ENCODE measurements around the gene PTPRA.
"Not testable (repeated sequence)": the region's sequence is repeated elsewhere in the genome, so short reads cannot be mapped to it uniquely, and the experiment has no call there.

The PTPRA gene

GRCh38 chr20:3010985-3011723 lies 137.9 kb downstream of the PTPRA start:
- DNase-seq, result no peak

- DNase-seq, result no peak
These were observed 138.5 kb downstream of the PTPRA start for GRCh38 chr20:3011752-3012151.

DNA sequence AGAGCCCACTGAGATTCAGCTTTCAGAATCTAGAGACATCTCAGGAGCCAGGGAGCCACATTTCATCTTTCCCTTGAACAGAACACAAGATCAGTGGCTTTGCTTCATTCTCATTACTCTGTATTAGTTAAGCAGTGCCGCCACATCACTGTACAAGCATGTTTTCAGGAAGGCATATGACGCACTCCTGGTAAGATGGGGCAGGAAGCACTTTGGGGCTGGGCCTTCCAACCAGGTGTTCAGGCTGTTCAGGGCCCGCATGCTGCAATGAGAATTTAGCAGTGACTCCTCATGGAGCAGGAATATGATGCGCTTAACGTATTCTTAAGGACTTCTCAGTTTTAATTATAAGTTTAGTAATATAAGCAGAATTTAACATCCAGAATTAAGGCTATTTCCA lies 140.5 kb downstream of the PTPRA start:
- no peak for DNase-seq

DNA sequence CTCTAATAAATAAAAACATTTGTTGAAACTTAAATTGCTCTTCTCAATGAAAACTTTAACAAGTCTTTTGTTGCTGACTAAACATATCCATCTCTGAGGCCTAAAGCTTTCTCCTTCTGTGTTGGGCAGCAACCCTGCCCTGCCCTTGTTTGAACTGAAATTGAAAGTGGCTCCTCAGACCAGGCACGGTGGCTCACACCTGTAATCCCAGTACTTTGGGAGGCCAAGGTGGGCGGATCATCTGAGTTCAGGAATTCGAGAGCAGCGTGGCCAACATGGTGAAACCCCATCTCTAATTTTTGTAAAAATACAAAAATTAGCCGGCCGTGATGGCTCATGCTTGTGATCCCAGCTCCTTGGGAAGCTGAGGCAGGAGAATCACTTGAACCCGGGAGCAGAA lies 140.9 kb downstream of the PTPRA start:
- no peak for DNase-seq

DNA sequence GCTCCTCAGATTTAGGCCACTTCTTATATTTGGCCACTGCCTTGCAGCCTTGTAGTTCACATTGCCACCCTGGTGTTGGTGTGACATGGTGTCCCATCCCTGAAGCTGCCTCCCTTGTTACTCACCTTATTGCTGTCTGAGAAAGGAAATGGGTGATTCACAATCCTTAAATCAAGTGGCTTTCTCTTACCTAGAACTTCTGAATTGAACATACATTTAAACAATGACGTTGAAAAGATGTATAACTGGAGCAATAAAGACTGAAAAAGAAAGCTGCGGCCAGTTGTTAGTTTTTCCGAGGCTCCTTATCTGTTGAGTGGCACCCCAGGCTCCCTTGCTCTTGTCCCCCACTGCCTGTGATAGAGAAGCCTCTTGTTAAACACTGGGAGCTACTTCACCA lies 141.4 kb downstream of the PTPRA start:
- DNase-seq, result no peak

DNA sequence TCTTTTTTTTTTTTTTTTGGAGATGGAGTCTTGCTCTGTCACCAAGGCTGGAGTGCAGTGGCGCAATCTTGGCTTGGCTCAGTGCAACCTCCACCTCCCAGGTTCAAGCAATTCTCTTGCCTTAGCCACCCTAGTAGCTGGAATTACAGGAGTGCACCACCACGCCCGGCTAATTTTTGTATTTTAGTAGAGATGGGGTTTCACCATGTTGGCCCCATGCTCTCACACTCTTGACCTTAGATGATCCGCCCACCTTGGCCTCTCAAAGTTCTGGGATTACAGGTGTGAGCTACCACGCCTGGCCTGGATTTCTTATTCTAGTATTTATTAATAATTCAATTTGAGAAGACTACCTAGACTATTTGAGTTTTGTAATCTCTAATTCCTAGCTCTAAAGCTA lies 142.0 kb downstream of the PTPRA start:
- DNase-seq, result not testable (repeated sequence)

- DNase-seq, result no peak
These were observed 148.0 kb downstream of the PTPRA start for GRCh38 chr20:3021327-3021726.

GRCh38 chr20:3021777-3022176 lies 148.5 kb downstream of the PTPRA start:
- no peak for DNase-seq

DNA sequence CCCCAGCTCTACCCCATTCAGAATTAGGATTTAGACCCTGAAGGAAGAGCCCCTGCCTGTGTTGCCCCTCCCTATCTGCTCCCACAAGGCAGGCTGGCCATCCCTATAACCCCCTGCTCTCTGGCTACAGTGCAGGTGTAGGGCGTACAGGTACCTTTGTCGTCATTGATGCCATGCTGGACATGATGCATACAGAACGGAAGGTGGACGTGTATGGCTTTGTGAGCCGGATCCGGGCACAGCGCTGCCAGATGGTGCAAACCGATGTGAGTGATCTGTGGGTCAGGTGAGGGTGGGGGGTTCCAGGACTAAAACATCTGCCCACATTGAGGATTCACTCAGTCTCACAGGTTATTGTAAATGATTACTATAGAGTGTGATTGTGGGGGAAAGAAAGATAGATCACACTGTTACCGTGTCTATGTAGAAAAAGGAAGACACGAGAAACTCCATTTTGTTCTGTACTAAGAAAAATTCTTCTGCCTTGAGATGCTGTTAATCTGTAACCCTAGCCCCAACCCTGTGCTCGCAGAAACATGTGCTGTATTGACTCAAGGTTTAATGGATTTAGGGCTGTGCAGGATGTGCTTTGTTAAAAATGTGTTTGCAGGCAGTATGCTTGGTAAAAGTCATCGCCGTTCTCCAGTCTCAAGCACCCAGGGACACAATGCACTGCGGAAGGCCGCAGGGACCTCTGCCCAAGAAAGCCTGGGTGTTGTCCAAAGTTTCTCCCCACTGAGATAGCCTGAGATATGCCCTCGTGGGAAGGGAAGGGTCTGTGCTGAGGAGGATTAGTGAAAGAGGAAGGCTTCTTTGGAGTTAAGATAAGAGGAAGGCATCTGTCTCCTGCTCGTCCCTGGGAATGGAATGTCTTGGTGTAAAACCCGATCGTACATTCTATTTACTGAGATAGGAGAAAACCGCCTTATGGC lies 149.5 kb downstream of the PTPRA start:
- DNase-seq, result not testable (repeated sequence)

DNA sequence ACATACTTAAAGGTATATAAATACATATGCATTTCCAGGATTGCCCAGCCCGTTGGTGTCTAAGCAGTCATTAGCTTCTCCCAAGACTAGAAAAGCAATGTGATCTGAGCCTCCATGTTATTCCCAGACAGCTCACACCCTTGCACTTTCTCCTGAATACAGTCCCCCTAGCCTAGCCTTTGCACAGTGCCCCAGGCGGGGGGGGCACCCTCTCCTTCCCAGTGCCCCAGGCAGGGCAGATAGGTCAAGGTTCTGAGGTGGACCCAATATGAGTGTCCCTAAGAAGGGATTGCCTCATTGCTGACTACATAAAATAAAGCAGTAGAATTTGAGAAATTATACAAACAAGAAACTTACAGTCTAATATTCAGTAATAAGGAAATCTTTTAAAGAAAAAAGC lies 154.7 kb downstream of the PTPRA start:
- no peak for DNase-seq

DNA sequence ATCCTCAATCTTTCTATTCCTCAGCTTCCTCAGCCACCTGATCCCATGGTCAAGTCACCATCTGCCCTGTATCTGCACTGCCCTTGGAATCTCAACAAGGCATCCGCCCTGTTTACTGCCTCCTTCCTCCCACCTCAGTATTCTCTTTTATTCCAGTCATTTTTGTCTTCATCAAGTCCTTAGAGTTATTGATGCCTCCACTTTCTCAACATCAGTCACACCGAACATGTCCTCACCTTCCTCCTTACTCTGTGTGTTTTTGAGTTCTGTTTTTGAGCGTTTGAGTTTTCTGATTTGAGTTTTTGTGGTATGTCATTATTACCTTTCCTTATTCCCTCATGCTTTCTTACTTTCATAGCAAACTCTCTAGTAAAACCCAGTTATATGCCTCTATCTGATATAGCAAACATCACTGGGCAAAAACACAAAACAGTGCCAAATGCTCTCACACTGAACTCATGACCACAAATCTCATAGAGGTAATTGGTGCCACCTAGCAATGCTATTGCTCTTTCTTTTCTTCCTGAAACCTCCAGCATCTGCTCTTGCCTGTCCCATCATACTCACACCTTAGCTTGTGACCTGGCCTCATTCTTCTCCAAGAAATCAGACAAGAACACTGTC lies 158.4 kb downstream of the PTPRA start:
- no peak for DNase-seq

- DNase-seq, result no peak
These were observed 159.3 kb downstream of the PTPRA start for GRCh38 chr20:3032624-3033023.

- DNase-seq, result no peak
These were observed 164.4 kb downstream of the PTPRA start for GRCh38 chr20:3037654-3038053.

DNA sequence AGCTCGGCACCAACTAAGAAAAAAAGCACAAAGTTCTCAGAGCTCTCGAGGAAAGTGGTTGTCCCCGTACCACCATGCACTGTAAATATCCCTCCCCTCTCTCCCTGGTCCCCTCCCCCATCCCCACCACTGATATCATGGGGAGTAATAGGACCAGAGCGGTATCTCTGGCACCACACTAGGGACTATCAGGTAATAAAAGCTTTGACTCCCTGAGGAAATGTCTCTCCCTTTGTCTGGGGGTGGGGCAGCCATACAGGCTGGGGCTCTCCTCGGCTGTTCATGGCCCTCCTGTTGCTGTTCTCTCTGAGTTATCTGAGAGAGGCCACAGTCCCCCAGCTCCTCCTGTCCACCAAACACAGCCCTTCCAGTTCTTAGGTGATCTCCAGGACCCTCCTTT lies 165.2 kb downstream of the PTPRA start:
- no peak for DNase-seq

DNA sequence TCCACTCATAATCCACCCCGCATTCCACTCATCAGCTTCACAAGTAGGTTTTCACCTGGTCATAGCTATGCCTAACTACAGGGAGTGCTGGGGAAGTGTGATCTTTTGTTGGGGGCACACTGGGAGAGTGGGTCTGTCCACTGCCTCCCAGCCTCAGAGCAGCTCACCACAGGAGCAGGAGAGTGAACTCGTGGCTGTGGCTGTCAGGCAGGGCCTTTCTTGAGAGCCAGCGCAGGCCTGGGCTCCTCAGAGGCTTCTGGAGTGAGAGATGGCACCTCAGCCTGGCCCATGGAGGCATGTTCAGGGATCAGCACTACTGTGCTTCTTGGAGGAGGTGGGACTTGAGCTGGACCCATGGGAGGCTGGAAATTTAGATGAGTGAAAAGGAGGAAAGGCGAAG lies 166.1 kb downstream of the PTPRA start:
- DNase-seq, result no peak

GRCh38 chr20:3040086-3040485 lies 166.8 kb downstream of the PTPRA start:
- no peak for DNase-seq

DNA sequence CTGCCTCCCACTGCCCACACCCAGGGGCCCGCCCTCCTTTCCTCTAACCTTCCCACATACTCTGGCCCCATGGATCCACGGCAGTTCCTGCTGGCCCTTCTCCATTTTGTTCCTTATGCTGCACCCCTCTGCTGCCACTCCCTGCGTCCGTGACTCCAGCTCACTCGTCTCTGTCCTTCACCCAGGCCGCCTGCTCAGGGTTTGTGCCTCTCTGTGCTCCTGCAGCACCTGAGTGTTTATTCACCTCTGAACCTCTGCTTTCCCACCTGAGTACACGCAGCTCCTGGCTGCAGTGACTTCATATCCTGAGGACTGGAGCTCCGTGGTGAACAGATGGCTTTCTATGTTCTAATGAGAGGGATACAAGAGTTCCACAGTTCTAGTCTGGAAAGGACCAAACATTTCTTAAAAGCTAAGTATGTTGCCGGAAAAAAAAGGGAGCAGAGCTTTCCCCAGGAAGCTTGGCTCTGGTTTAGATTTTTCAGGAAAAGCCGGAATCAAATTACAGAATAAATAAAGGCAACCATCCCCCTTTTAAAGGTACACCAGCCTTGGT lies 168.7 kb downstream of the PTPRA start:
- DNase-seq, result no peak

DNA sequence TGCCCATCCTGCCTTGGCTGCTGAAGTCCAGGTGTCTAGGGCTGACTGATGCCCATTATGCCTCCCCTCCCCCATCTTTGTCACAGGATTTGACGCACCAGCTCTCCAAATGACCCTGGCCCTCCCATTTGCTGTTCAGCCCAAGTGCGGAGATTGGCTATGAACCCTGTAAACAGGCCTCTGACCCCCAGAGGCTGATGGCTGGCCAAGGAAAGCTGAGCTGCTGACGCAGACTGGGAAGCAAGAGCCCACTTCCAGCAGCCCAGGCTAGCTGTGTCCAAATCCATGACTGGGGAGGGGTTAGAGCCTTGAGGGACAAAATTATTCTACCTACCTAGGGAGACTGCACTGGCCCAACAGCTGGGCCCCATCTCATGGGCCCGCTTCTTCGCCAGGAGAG lies 169.3 kb downstream of the PTPRA start:
- no peak for DNase-seq

DNA sequence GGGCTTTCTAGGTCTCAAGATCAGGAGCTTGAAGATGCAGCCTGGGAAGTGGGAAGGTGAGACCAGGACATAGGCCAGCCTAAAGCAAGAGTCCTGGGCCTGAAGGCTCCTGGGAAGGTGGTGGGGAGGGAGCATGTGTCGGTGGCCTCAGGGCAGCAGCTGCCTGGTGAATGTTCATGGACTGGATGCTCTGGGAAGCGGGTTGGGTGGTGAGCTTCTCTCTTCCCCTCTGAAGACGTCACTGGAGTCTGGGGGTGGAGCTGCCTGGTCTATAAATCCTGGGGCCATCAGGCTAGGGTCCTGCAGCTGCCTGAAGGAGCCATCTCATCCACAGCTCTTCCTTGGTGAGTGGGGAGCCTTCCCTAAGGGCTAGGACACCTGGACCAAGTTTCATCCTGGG lies 170.0 kb downstream of the PTPRA start, which contains the start of gene GNRH2:
GNRH2 (plus strand) TSS at position 301 of the 400 bp plus-strand sequence. CDS start 793 bp downstream, outside the sequence.
- DNase-seq, result no peak

DNA sequence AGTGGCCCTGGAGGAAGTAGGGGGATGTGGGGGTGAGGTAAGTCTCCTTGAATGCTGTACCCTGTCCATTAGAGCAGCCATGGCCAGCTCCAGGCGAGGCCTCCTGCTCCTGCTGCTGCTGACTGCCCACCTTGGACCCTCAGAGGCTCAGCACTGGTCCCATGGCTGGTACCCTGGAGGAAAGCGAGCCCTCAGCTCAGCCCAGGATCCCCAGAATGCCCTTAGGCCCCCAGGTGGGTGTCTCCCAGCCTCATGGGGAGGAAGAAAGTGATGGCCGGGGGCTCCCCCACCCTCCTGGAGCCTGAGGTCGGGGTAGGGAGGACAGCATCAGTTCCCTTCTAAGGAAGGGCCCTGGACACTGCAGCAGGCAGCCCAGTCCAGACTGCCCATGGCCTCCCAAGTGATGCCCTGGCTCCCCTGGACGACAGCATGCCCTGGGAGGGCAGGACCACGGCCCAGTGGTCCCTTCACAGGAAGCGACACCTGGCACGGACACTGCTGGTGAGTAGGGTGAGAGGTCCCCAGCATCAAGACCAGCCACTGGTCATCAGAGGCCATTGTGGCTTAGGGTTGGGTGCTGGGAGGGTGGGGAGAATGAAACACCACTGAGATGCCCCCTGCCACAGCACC lies 171.2 kb downstream of the PTPRA start:
- no peak for DNase-seq

DNA sequence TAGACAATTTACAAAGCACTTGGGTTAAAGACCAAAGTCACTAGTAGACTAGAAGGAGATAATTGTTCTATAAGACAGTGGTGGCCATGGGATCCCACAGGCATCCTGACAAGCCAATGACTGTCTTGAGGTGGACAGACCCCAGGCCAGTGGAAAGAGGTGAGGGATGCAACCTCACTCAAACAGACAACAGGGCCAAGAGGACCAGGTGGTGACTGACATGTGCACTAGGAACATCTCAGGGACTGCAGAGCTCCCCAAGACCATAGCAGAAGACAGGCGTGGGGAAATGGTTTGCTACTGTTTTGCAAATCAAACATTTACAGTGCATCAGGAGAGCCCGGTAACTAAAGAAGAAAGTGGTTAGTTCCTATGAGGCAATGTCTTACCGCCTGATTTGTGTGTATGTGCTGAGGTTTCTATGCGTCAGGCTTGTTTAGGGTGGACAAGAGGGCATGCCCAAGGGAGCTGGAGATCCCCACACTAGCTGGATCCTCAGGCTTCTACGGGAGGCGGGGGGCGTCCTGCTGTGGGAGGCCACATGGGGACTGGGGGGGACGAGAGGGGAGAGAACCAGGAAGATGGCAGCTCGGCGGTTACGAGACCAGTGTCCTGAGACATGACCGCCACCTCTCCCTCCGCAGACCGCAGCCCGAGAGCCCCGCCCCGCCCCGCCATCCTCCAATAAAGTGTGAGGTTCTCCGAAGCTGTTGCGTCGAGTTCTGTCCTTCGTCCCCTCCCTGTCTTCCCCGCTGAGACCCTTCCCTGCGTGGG lies 171.9 kb downstream of the PTPRA start:
- peak; percentile 42 for DNase-seq

Measured in NCI-H1694 (cell line).